H9 (cell line): ENCODE data around the gene LDB1. TPM values are rescaled to one million over a fixed set of nuclear protein-coding genes. Genes with fewer than 3 reads are reported as not detected.

Experiments used
- DNase-seq: peaks from one replicate; pipeline ENCODE4 v3.0.0-alpha.2; 2017
- H2AFZ ChIP-seq: one replicate; pipeline ENCODE4 v1.6.1; 2013; ENCODE audit warnings: mild to moderate bottlenecking, low read length, control low read depth, moderate library complexity
- H2AK5ac ChIP-seq: 2 replicates; pipeline ENCODE4 v1.6.1; 2013; ENCODE audit warnings: low read length, control low read depth, mixed read lengths; ENCODE audit not compliant: insufficient read length
- H2BK120ac ChIP-seq: one replicate; pipeline ENCODE4 v1.6.1; 2013; ENCODE audit warnings: low read depth, mild to moderate bottlenecking, low read length, control low read depth, inconsistent platforms; ENCODE audit not compliant: poor library complexity, severe bottlenecking
- H2BK12ac ChIP-seq: 2 replicates; pipeline ENCODE4 v1.6.1; 2013; ENCODE audit warnings: low read length, control low read depth, mixed read lengths, low read depth; ENCODE audit not compliant: insufficient read length
- H2BK15ac ChIP-seq: 2 replicates; pipeline ENCODE4 v1.6.1; 2013; ENCODE audit warnings: low read depth, low read length, control low read depth
- H2BK20ac ChIP-seq: one replicate; pipeline ENCODE4 v1.6.1; 2013; ENCODE audit warnings: low read depth, mild to moderate bottlenecking, low read length, control low read depth, inconsistent platforms; ENCODE audit not compliant: poor library complexity, severe bottlenecking
- H2BK5ac ChIP-seq: 2 replicates; pipeline ENCODE4 v1.6.1; 2013; ENCODE audit warnings: low read length, control low read depth, mixed read lengths; ENCODE audit not compliant: insufficient read length
- H3K14ac ChIP-seq: 2 replicates; pipeline ENCODE4 v1.6.1; 2013; ENCODE audit warnings: low read length, control low read depth; ENCODE audit not compliant: insufficient read depth
- H3K18ac ChIP-seq: 2 replicates; pipeline ENCODE4 v1.6.1; 2013; ENCODE audit warnings: low read depth, mild to moderate bottlenecking, mixed read lengths, low read length, control low read depth; ENCODE audit not compliant: insufficient read length
- H3K23ac ChIP-seq: 2 replicates; pipeline ENCODE4 v1.6.1; 2013; ENCODE audit warnings: low read length, control low read depth, mixed read lengths, low read depth; ENCODE audit not compliant: insufficient read length
- H3K23me2 ChIP-seq: 2 replicates; pipeline ENCODE4 v1.6.1; 2013; ENCODE audit warnings: low read depth, mild to moderate bottlenecking, mixed read lengths, low read length, control low read depth; ENCODE audit not compliant: insufficient read length, poor library complexity, severe bottlenecking
- H3K27ac ChIP-seq: 2 replicates; pipeline ENCODE4 v1.5.1; 2013; ENCODE audit warnings: low read length, control low read depth, mixed read lengths, low read depth; ENCODE audit not compliant: insufficient read length
- H3K27me3 ChIP-seq: 2 replicates; pipeline ENCODE4 v1.6.1; 2013; ENCODE audit warnings: low read length, control low read depth, inconsistent platforms; ENCODE audit not compliant: insufficient read depth
- H3K4ac ChIP-seq: 2 replicates; pipeline ENCODE4 v1.6.1; 2013; ENCODE audit warnings: low read depth, mild to moderate bottlenecking, control low read depth, inconsistent platforms, low read length, moderate library complexity
- H3K4me1 ChIP-seq: 2 replicates; pipeline ENCODE4 v1.6.1; 2013; ENCODE audit warnings: low read length, control low read depth, inconsistent platforms; ENCODE audit not compliant: insufficient read depth
- H3K4me2 ChIP-seq: 2 replicates; pipeline ENCODE4 v1.6.1; 2013; ENCODE audit warnings: low read length, control low read depth, mixed read lengths; ENCODE audit not compliant: insufficient read length, insufficient read depth
- H3K56ac ChIP-seq: 2 replicates; pipeline ENCODE4 v1.6.1; 2013; ENCODE audit warnings: low read depth, mild to moderate bottlenecking, mixed read lengths, low read length, control low read depth; ENCODE audit not compliant: insufficient read length
- H3K79me1 ChIP-seq: 2 replicates; pipeline ENCODE4 v1.6.1; 2013; ENCODE audit warnings: low read depth, mild to moderate bottlenecking, moderate library complexity, low read length, control low read depth, inconsistent platforms; ENCODE audit not compliant: insufficient read depth, poor library complexity, severe bottlenecking
- H3K79me2 ChIP-seq: 2 replicates; pipeline ENCODE4 v1.6.1; 2013; ENCODE audit warnings: low read length, control low read depth, inconsistent platforms; ENCODE audit not compliant: insufficient read depth
- H3K9ac ChIP-seq: 2 replicates; pipeline ENCODE4 v1.6.1; 2013; ENCODE audit warnings: low read length, control low read depth, mixed read lengths; ENCODE audit not compliant: insufficient read length; ENCODE audit errors: extremely low read depth
- H3K9me3 ChIP-seq: one replicate; pipeline ENCODE4 v1.6.1; 2013; ENCODE audit warnings: low read depth, low read length, inconsistent platforms; ENCODE audit not compliant: control insufficient read depth
- H3T11ph ChIP-seq: one replicate; pipeline ENCODE4 v1.6.1; 2013; ENCODE audit warnings: mild to moderate bottlenecking, low read length, control low read depth, inconsistent platforms
- H4K20me1 ChIP-seq: one replicate; pipeline ENCODE4 v1.6.1; 2013; ENCODE audit not compliant: control insufficient read depth, insufficient read length, insufficient read depth
- H4K5ac ChIP-seq: 2 replicates; pipeline ENCODE4 v1.6.1; 2013; ENCODE audit warnings: low read depth, mild to moderate bottlenecking, mixed read lengths, low read length, control low read depth; ENCODE audit not compliant: insufficient read length
- H4K8ac ChIP-seq: replicated peaks from 2 replicates; pipeline ENCODE4 v1.6.1; 2013; ENCODE audit warnings: low read length, control low read depth, mixed read lengths, low read depth; ENCODE audit not compliant: insufficient read length
- H4K91ac ChIP-seq: 2 replicates; pipeline ENCODE4 v1.6.1; 2013; ENCODE audit warnings: low read depth, mild to moderate bottlenecking, moderate library complexity, mixed read lengths, low read length, control low read depth; ENCODE audit not compliant: insufficient read length
- H3K27ac Mint-ChIP-seq, 3 experiments: 2 replicates in 2 of 3; 3 replicates in 1 of 3; pipeline ENCODE4 v1.8.0; 2020 to 2021; ENCODE audit warnings: mixed read lengths in 3 of 3, mild to moderate bottlenecking in 1 of 3, moderate library complexity in 1 of 3
- H3K27me3 Mint-ChIP-seq: 2 replicates; pipeline ENCODE4 v1.8.0; 2021; ENCODE audit warnings: low read depth, mild to moderate bottlenecking, moderate library complexity, mixed read lengths
- H3K36me3 Mint-ChIP-seq, 3 experiments: 2 replicates in 2 of 3; 3 replicates in 1 of 3; pipeline ENCODE4 v1.8.0; 2020 to 2021; ENCODE audit warnings: low read depth in 3 of 3, mixed read lengths in 3 of 3; ENCODE audit not compliant: insufficient read depth in 1 of 3
- H3K4me1 Mint-ChIP-seq, 2 experiments: 2 replicates each; pipeline ENCODE4 v1.8.0; 2020; ENCODE audit warnings: mixed read lengths in 2 of 2
- H3K4me3 Mint-ChIP-seq, 2 experiments: 2 replicates in 1 of 2; 3 replicates in 1 of 2; pipeline ENCODE4 v1.8.0; 2020 to 2021; ENCODE audit warnings: mild to moderate bottlenecking in 2 of 2, mixed read lengths in 2 of 2, moderate library complexity in 1 of 2
- H3K9me3 Mint-ChIP-seq, 2 experiments: 2 replicates in 1 of 2; 3 replicates in 1 of 2; pipeline ENCODE4 v1.8.0; 2020; ENCODE audit warnings: mild to moderate bottlenecking in 2 of 2, mixed read lengths in 2 of 2, moderate library complexity in 1 of 2
- CTCF ChIP-seq: fragments of 200-600 bp; sonication (generic); conservative IDR thresholded peaks from 3 replicates; pipeline ENCODE4 v1.8.0; 2021; ENCODE audit warnings: antibody characterized with exemption, mild to moderate bottlenecking
- WGBS: extraction: QIAGEN DNeasy Blood & Tissue Kit; methylation state at CpG from one replicate; pipeline ENCODE4 v1.1.7; 2013; ENCODE audit warnings: missing lambda C conversion rate, low lambda C conversion rate, mixed read lengths; ENCODE audit not compliant: insufficient read length; ENCODE audit errors: extremely low coverage; 5-methylcytosine and 5-hydroxymethylcytosine counted together
- total RNA-seq: library from RNA; stranded (reverse); gene quantifications from 2 replicates; pipeline ENCODE4 v1.2.1, GENCODE V29; 2021

The LDB1 gene
- total RNA-seq, 1 experiment from 2014 or later = 80.5 TPM

DNA sequence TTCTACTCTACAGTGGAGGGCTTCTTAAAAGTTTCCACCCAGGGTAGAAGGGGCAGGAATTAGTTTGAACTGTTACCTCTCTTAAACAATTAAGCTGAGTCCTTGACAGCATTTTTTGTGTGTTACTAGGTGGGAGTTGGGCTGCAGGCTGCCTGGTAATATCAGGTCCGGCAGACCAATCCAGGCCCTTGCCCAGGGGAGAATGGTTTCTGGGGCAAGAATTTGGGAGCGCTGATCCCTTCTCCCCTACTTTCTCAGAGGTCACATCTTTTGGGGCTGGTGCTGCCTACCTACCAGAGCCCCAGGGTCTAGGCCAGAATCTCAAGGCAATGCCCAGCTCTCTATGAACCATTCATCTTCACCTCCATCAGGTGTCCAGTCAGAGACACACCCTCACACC lies 14.2 kb upstream of the LDB1 start:
- Histone ChIP-seq H4K5ac (no peak overlapping the region), H4K91ac (no peak overlapping the region), H3K27ac (no peak overlapping the region), H3K18ac (no peak overlapping the region), H2BK20ac (no peak overlapping the region), H3K9ac (peak overlapping the region; percentile 91), H2BK12ac (no peak overlapping the region), H3K23ac (no peak overlapping the region), H3K4me1 (no peaks in the 10 kb centered on the region; the same call in 1 of the 2 replicates), H3K9me3 (no peaks in the 10 kb centered on the region), H3K4ac (no peak overlapping the region), H2BK120ac (no peak overlapping the region), H4K8ac (no peak overlapping the region), H3K79me1 (peaks cover 18% of the 10 kb centered on the region), H3K4me2 (peak overlapping the region; percentile 100), H4K20me1 (no peaks in the 10 kb centered on the region), H3K23me2 (peaks cover 11% of the 10 kb centered on the region), H2BK5ac (no peak overlapping the region), H3K56ac (no peak overlapping the region), H2BK15ac (no peak overlapping the region), H2AK5ac (no peak overlapping the region), H3K79me2 (peaks cover 48% of the 10 kb centered on the region), H3K27me3 (no peaks in the 10 kb centered on the region), H2AFZ (no peak overlapping the region), H3T11ph (no peak overlapping the region), H3K14ac (no peak overlapping the region)
- Mint-ChIP-seq H3K36me3 (peaks cover 33 to 47% (median 38%) of the 10 kb centered on the region in 3 experiments), H3K4me3 (peak overlapping the region; percentile 97 to 98), H3K27ac (peak overlapping the region; percentile 90 to 96 (median 95); a peak in 4 of 7 replicates), H3K27me3 (peaks cover 2% of the 10 kb centered on the region; the same call in 1 of the 2 replicates), H3K4me1 (peaks cover 23 to 27% of the 10 kb centered on the region in 2 experiments), H3K9me3 (no peaks in the 10 kb centered on the region; a peak in 1 of 5 replicates)
- no peak for TF ChIP-seq CTCF
- no peak for DNase-seq
- WGBS = no CpG with 5 or more reads among the region's 2 CpGs
